HepG2 (cell line): ENCODE measurements around the gene VWA3B. TPM values are rescaled to one million over a fixed set of nuclear protein-coding genes. Genes with fewer than 3 reads are reported as not detected.

Experiments used
- ATAC-seq: fragments of 200-7000 bp; cut with Tn5 transposase; 3 replicates; pipeline ENCODE4 v1.9.1; 2020; ENCODE audit warnings: mild to moderate bottlenecking, moderate library complexity
- BruUV-seq: library from RNA; stranded (reverse); fragments of 400-500 nt; replicated peaks from 2 replicates; lab custom pipeline; 2021; lab: Mats Ljungman, UMichigan
- CTCF ChIA-PET: fragments of 300-600 bp; formaldehyde crosslinking; extraction: SDS; loops from one replicate; lab custom pipeline; 2021; ENCODE audit warnings: low total read pairs, inconsistent platforms, low intra/inter-chr PET ratio; lab: Yijun Ruan, JAX
- POLR2A ChIA-PET: fragments of 350-600 bp; sonication (Branson Sonifier 250); formaldehyde crosslinking; loops from one replicate; lab custom pipeline; 2020; ENCODE audit warnings: antibody characterized with exemption, inconsistent platforms; lab: Yijun Ruan, JAX
- DNase-seq: peaks from one replicate; pipeline ENCODE4 v3.0.0-alpha.2; 2015; ENCODE audit warnings: low spot score
- FAIRE-seq: peaks from 3 replicates; lab custom pipeline; 2011; peaks lifted over from hg19 to GRCh38; lab: Jason Lieb, UNC
- H2AFZ ChIP-seq: one replicate; pipeline ENCODE4 v1.6.1; 2011; ENCODE audit warnings: low read length, inconsistent platforms
- H3K27ac ChIP-seq: fragments of 300-600 bp; 3 replicates; pipeline ENCODE4 v1.8.0; 2011; ENCODE audit warnings: mixed run types, mild to moderate bottlenecking, mixed read lengths, low read length, inconsistent platforms; ENCODE audit not compliant: insufficient read depth; ENCODE audit errors: extremely low read length
- H3K27me3 ChIP-seq, 2 experiments: fragments of 200-600 bp in 1 of 2; 2 replicates in 1 of 2; 3 replicates in 1 of 2; pipeline versions ENCODE4 v1.6.0 to v1.8.0; 2011; ENCODE audit warnings: low read length in 2 of 2, mild to moderate bottlenecking in 2 of 2, moderate library complexity in 2 of 2, inconsistent platforms in 1 of 2; ENCODE audit not compliant: insufficient read depth in 2 of 2, control insufficient read depth in 1 of 2
- H3K36me3 ChIP-seq, 2 experiments: fragments of 200-600 bp in 1 of 2; replicated peaks in 1 of 2; 2 replicates in 1 of 2; 3 replicates in 1 of 2; pipeline versions ENCODE4 v1.5.1 to v1.8.0; 2011; ENCODE audit warnings: low read length in 2 of 2, inconsistent platforms in 1 of 2; ENCODE audit not compliant: insufficient read depth in 2 of 2, control insufficient read depth in 1 of 2
- H3K4me1 ChIP-seq: 2 replicates; pipeline ENCODE4 v1.5.1; 2012; ENCODE audit warnings: low read length, inconsistent platforms; ENCODE audit not compliant: insufficient read depth
- H3K4me2 ChIP-seq: 2 replicates; pipeline ENCODE4 v1.6.0; 2011; ENCODE audit warnings: low read depth, low read length, inconsistent platforms
- H3K4me3 ChIP-seq, 3 experiments: fragments of 200-600 bp in 1 of 3; sonication (generic), shearing (Covaris generic) in 1 of 3; replicated peaks in 1 of 3; 2 replicates each; pipeline ENCODE4 v1.5.1; 2011 to 2016; ENCODE audit warnings: low read length in 3 of 3, inconsistent platforms in 2 of 3, low read depth in 2 of 3, mild to moderate bottlenecking in 2 of 3, control low read depth in 1 of 3, mixed read lengths in 1 of 3; ENCODE audit not compliant: insufficient read depth in 1 of 3
- H3K79me2 ChIP-seq: one replicate; pipeline ENCODE4 v1.6.1; 2011; ENCODE audit warnings: low read length, inconsistent platforms; ENCODE audit not compliant: insufficient read depth
- H3K9ac ChIP-seq: 2 replicates; pipeline ENCODE4 v1.6.0; 2011; ENCODE audit warnings: mild to moderate bottlenecking, low read depth, low read length, inconsistent platforms; ENCODE audit not compliant: insufficient read depth
- H3K9me3 ChIP-seq: 2 replicates; pipeline ENCODE4 v1.5.1; 2012; ENCODE audit warnings: mild to moderate bottlenecking, low read length
- H4K20me1 ChIP-seq: 2 replicates; pipeline ENCODE4 v1.6.0; 2011; ENCODE audit warnings: inconsistent platforms, mild to moderate bottlenecking, low read length, moderate library complexity; ENCODE audit not compliant: insufficient read depth
- CEBPG ChIP-seq: IDR thresholded peaks from 2 replicates; pipeline ENCODE4 v1.6.1; 2016
- HNF4A ChIP-seq: sonication (generic); formaldehyde crosslinking; IDR thresholded peaks from 2 replicates; pipeline ENCODE4 v1.4.0; 2020; ENCODE audit warnings: missing genetic modification reagents
- KDM2A ChIP-seq: sonication (generic); formaldehyde crosslinking; IDR thresholded peaks from 2 replicates; pipeline ENCODE4 v1.4.0; 2020; ENCODE audit warnings: low read depth, missing genetic modification reagents, borderline replicate concordance
- KDM6A ChIP-seq: IDR thresholded peaks from 2 replicates; pipeline ENCODE4 v1.6.1; 2016; ENCODE audit warnings: low read depth
- WGBS: methylation state at CpG from one replicate; pipeline ENCODE4 v1.1.6; 2017; ENCODE audit warnings: low lambda C conversion rate; 5-methylcytosine and 5-hydroxymethylcytosine counted together
- in situ Hi-C: cut with HindIII; loops from 2 replicates; pipeline ENCODE4 v1.10.0; 2017; ENCODE audit warnings: low pct_unique_long_range_greater_than_20kb; ENCODE audit not compliant: extremely low pct_ligation_motif_present
- intact Hi-C: fragments of 100-400 bp; cut with micrococcal nuclease; formaldehyde crosslinking; loops from one replicate; pipeline ENCODE4 v1.10.0; 2022; ENCODE audit not compliant: unreplicated experiment
- polyA plus RNA-seq, 8 experiments: library from polyadenylated mRNA; depleted of rRNA in 3 of 8; stranded (reverse) in 7 of 8; unstranded in 1 of 8; fragments of >200 nt; fragmentation: Illumina TruSeq in 4 of 8; extraction: Trizol in 4 of 8; gene quantifications; 2 replicates each; pipeline versions ENCODE4 v1.2.1 to v1.2.3, GENCODE V29; 2011 to 2016; ENCODE audit warnings: low read depth in 4 of 8, missing spikeins in 1 of 8, mixed read lengths in 1 of 8; ENCODE audit not compliant: insufficient read depth in 1 of 8
- total RNA-seq, 5 experiments: library from RNA; depleted of rRNA; stranded (reverse); fragments of >200 nt; fragmentation: Illumina TruSeq; extraction: Trizol; gene quantifications; 2 replicates each; pipeline ENCODE4 v1.2.3, GENCODE V29; 2016; ENCODE audit warnings: low read depth in 1 of 5

Gene VWA3B
- total and polyA plus RNA-seq, 2 of the 13 experiments (the other 11 are each of a cell fraction or from before 2014, with no cell fraction given): not detected

GRCh38 chr2:98090951-98091350 is 4.0 kb downstream of the VWA3B start:
- Histone ChIP-seq H2AFZ (no peak overlapping the region), H3K9ac (no peak overlapping the region), H3K9me3 (no peaks in the 10 kb centered on the region), H4K20me1 (no peaks in the 10 kb centered on the region), H3K4me3 (no peak overlapping the region), H3K36me3 (no peaks in the 10 kb centered on the region), H3K79me2 (no peaks in the 10 kb centered on the region), H3K4me1 (no peaks in the 10 kb centered on the region), H3K4me2 (no peak overlapping the region), H3K27me3 (no peaks in the 10 kb centered on the region), H3K27ac (no peak overlapping the region)
- in situ Hi-C loops (no loop called here), intact Hi-C loops (no loop called here)
- WGBS: 44% methylated on average over 8 of the region's 8 CpGs
- no TSS peak for BruUV-seq
- TF ChIP-seq KDM2A (CRISPR knock-in tag): no peak
- ATAC-seq: no peak
- ChIA-PET POLR2A (no interaction called here), CTCF (no interaction called here)
- no peak for FAIRE-seq
- DNase-seq: no peak

- WGBS: 25% methylated on average over 1 of the region's 1 CpG
- FAIRE-seq: no peak
- Histone ChIP-seq H2AFZ (no peak overlapping the region), H3K36me3 (no peaks in the 10 kb centered on the region), H3K9ac (no peak overlapping the region), H3K4me3 (no peak overlapping the region), H3K27me3 (no peaks in the 10 kb centered on the region), H4K20me1 (no peaks in the 10 kb centered on the region), H3K79me2 (no peaks in the 10 kb centered on the region), H3K4me1 (no peaks in the 10 kb centered on the region), H3K27ac (no peak overlapping the region), H3K4me2 (no peak overlapping the region), H3K9me3 (no peaks in the 10 kb centered on the region)
- in situ Hi-C loops (no loop called here), intact Hi-C loops (no loop called here)
- no TSS peak for BruUV-seq
- CTCF ChIA-PET: no interaction called here
- DNase-seq: no peak
- no peak for TF ChIP-seq HNF4A (CRISPR knock-in tag)
- no peak for TF ChIP-seq CEBPG
- TF ChIP-seq KDM6A (CRISPR knock-in tag): no peak
- no peak for ATAC-seq
- POLR2A ChIA-PET: no interaction called here
Measured at GRCh38 chr2:98091738-98092137, 4.8 kb downstream of the VWA3B start.
